HG03097 (cell line): Measurements from ENCODE around the gene AHDC1.

ENCODE experiments used
- ATAC-seq: cut with Tn5 transposase; IDR thresholded peaks from one replicate; pipeline ENCODE4 v1.9.1; 2021; ENCODE audit not compliant: unreplicated experiment, low FRiP score

AHDC1 gene

GRCh38 chr1:27615346-27616192 is 11.6 kb upstream of the AHDC1 start:
- ATAC-seq, result no peak

- no peak for ATAC-seq
Observed at GRCh38 chr1:27614625-27615344, 10.8 kb upstream of the AHDC1 start.

- no peak for ATAC-seq
Observed at GRCh38 chr1:27614043-27614624, 10.2 kb upstream of the AHDC1 start.

- ATAC-seq, result no peak
Observed at GRCh38 chr1:27612718-27613117, 8.8 kb upstream of the AHDC1 start.

- no peak for ATAC-seq
Observed at GRCh38 chr1:27611450-27611849, 7.5 kb upstream of the AHDC1 start.

- no peak for ATAC-seq
Observed at GRCh38 chr1:27609618-27610240, 5.8 kb upstream of the AHDC1 start.

- ATAC-seq, result no peak
Observed at GRCh38 chr1:27609210-27609555, 5.2 kb upstream of the AHDC1 start.

GRCh38 chr1:27607239-27607804 is 3.4 kb upstream of the AHDC1 start:
- no peak for ATAC-seq

- ATAC-seq, result no peak
Observed at GRCh38 chr1:27606708-27607238, 2.8 kb upstream of the AHDC1 start.

- no peak for ATAC-seq
Observed at GRCh38 chr1:27605796-27606707, 2.1 kb upstream of the AHDC1 start.

GRCh38 chr1:27605300-27605766 is 1.4 kb upstream of the AHDC1 start:
- ATAC-seq, result no peak

GRCh38 chr1:27604579-27605299 is 795 bp upstream of the AHDC1 start:
- no peak for ATAC-seq

GRCh38 chr1:27603309-27603680 is 649 bp downstream of the AHDC1 start:
- no peak for ATAC-seq

GRCh38 chr1:27602462-27603308 is 1.3 kb downstream of the AHDC1 start:
- ATAC-seq, result no peak

GRCh38 chr1:27601771-27602461 is 2.0 kb downstream of the AHDC1 start:
- ATAC-seq, result no peak

- ATAC-seq, result no peak
Observed at GRCh38 chr1:27601321-27601770, 2.6 kb downstream of the AHDC1 start.

GRCh38 chr1:27600498-27601175 is 3.3 kb downstream of the AHDC1 start:
- no peak for ATAC-seq
